Neural progenitor cell (in vitro differentiated cells): ENCODE results near the gene OR4D1.

Experiments used
- CTCF ChIP-seq: fragments of 200-600 bp; sonication (generic); IDR thresholded peaks from 2 replicates; pipeline ENCODE4 v1.5.1; 2017; ENCODE audit warnings: antibody characterized with exemption, mild to moderate bottlenecking
- EZH2 ChIP-seq: fragments of 200-600 bp; sonication (generic); IDR thresholded peaks from 2 replicates; pipeline ENCODE4 v1.6.1; 2017; ENCODE audit warnings: antibody characterized with exemption, mild to moderate bottlenecking, moderate library complexity
- EZH2phosphoT487 ChIP-seq: fragments of 200-600 bp; sonication (generic); IDR thresholded peaks from 2 replicates; pipeline ENCODE4 v1.6.1; 2017; ENCODE audit warnings: antibody characterized with exemption

- TF ChIP-seq CTCF (no peak), EZH2phosphoT487 (no peak), EZH2 (no peak)
Observed at GRCh38 chr17:58148609-58149008, 425 bp downstream of the OR4D1 start.
